HepG2 (cell line): ENCODE results near the gene YBX2. TPM values are rescaled to one million over a fixed set of nuclear protein-coding genes. Genes with fewer than 3 reads are reported as not detected.
A peak's percentile ranks its signal among the peaks of the same experiment; 100 is the strongest.

Source experiments
- ATAC-seq: fragments of 200-7000 bp; cut with Tn5 transposase; 3 replicates; pipeline ENCODE4 v1.9.1; 2020; ENCODE audit warnings: mild to moderate bottlenecking, moderate library complexity
- BruUV-seq: library from RNA; stranded (reverse); fragments of 400-500 nt; replicated peaks from 2 replicates; lab custom pipeline; 2021; lab: Mats Ljungman, UMichigan
- CTCF ChIA-PET: fragments of 300-600 bp; formaldehyde crosslinking; extraction: SDS; loops from one replicate; lab custom pipeline; 2021; ENCODE audit warnings: low total read pairs, inconsistent platforms, low intra/inter-chr PET ratio; lab: Yijun Ruan, JAX
- POLR2A ChIA-PET: fragments of 350-600 bp; sonication (Branson Sonifier 250); formaldehyde crosslinking; loops from one replicate; lab custom pipeline; 2020; ENCODE audit warnings: antibody characterized with exemption, inconsistent platforms; lab: Yijun Ruan, JAX
- DNase-seq: peaks from one replicate; pipeline ENCODE4 v3.0.0-alpha.2; 2015; ENCODE audit warnings: low spot score
- FAIRE-seq: peaks from 3 replicates; lab custom pipeline; 2011; peaks lifted over from hg19 to GRCh38; lab: Jason Lieb, UNC
- H2AFZ ChIP-seq: one replicate; pipeline ENCODE4 v1.6.1; 2011; ENCODE audit warnings: low read length, inconsistent platforms
- H3K27ac ChIP-seq: fragments of 300-600 bp; 3 replicates; pipeline ENCODE4 v1.8.0; 2011; ENCODE audit warnings: mixed run types, mild to moderate bottlenecking, mixed read lengths, low read length, inconsistent platforms; ENCODE audit not compliant: insufficient read depth; ENCODE audit errors: extremely low read length
- H3K27me3 ChIP-seq, 2 experiments: fragments of 200-600 bp in 1 of 2; 2 replicates in 1 of 2; 3 replicates in 1 of 2; pipeline versions ENCODE4 v1.6.0 to v1.8.0; 2011; ENCODE audit warnings: low read length in 2 of 2, mild to moderate bottlenecking in 2 of 2, moderate library complexity in 2 of 2, inconsistent platforms in 1 of 2; ENCODE audit not compliant: insufficient read depth in 2 of 2, control insufficient read depth in 1 of 2
- H3K36me3 ChIP-seq, 2 experiments: fragments of 200-600 bp in 1 of 2; replicated peaks in 1 of 2; 2 replicates in 1 of 2; 3 replicates in 1 of 2; pipeline versions ENCODE4 v1.5.1 to v1.8.0; 2011; ENCODE audit warnings: low read length in 2 of 2, inconsistent platforms in 1 of 2; ENCODE audit not compliant: insufficient read depth in 2 of 2, control insufficient read depth in 1 of 2
- H3K4me1 ChIP-seq: 2 replicates; pipeline ENCODE4 v1.5.1; 2012; ENCODE audit warnings: low read length, inconsistent platforms; ENCODE audit not compliant: insufficient read depth
- H3K4me2 ChIP-seq: 2 replicates; pipeline ENCODE4 v1.6.0; 2011; ENCODE audit warnings: low read depth, low read length, inconsistent platforms
- H3K4me3 ChIP-seq, 3 experiments: fragments of 200-600 bp in 1 of 3; sonication (generic), shearing (Covaris generic) in 1 of 3; replicated peaks in 1 of 3; 2 replicates each; pipeline ENCODE4 v1.5.1; 2011 to 2016; ENCODE audit warnings: low read length in 3 of 3, inconsistent platforms in 2 of 3, low read depth in 2 of 3, mild to moderate bottlenecking in 2 of 3, control low read depth in 1 of 3, mixed read lengths in 1 of 3; ENCODE audit not compliant: insufficient read depth in 1 of 3
- H3K79me2 ChIP-seq: one replicate; pipeline ENCODE4 v1.6.1; 2011; ENCODE audit warnings: low read length, inconsistent platforms; ENCODE audit not compliant: insufficient read depth
- H3K9ac ChIP-seq: 2 replicates; pipeline ENCODE4 v1.6.0; 2011; ENCODE audit warnings: mild to moderate bottlenecking, low read depth, low read length, inconsistent platforms; ENCODE audit not compliant: insufficient read depth
- H3K9me3 ChIP-seq: 2 replicates; pipeline ENCODE4 v1.5.1; 2012; ENCODE audit warnings: mild to moderate bottlenecking, low read length
- H4K20me1 ChIP-seq: 2 replicates; pipeline ENCODE4 v1.6.0; 2011; ENCODE audit warnings: inconsistent platforms, mild to moderate bottlenecking, low read length, moderate library complexity; ENCODE audit not compliant: insufficient read depth
- ATF1 ChIP-seq: IDR thresholded peaks from 2 replicates; pipeline ENCODE4 v1.6.1; 2016; ENCODE audit warnings: mild to moderate bottlenecking, control low read depth
- CEBPB ChIP-seq: IDR thresholded peaks from 2 replicates; pipeline ENCODE4 v1.6.1; 2011; ENCODE audit warnings: low read depth, low read length, improper control_type of control experiment, borderline replicate concordance
- FOXA1 ChIP-seq, 2 experiments: fragments of 450-650 bp in 1 of 2; sonication (generic) in 1 of 2; formaldehyde crosslinking in 1 of 2; IDR thresholded peaks; 2 replicates each; pipeline versions ENCODE4 v1.4.0 to v1.6.1; 2016 to 2020; ENCODE audit warnings: missing genetic modification reagents in 1 of 2
- FOXA3 ChIP-seq: IDR thresholded peaks from 2 replicates; pipeline ENCODE4 v1.6.1; 2016; ENCODE audit warnings: missing genetic modification reagents, missing compliant biosample characterization
- GZF1 ChIP-seq: sonication (generic); formaldehyde crosslinking; IDR thresholded peaks from 2 replicates; pipeline ENCODE4 v1.5.1; 2020; ENCODE audit warnings: mild to moderate bottlenecking, missing genetic modification reagents
- HIVEP1 ChIP-seq: sonication (generic); formaldehyde crosslinking; IDR thresholded peaks from 2 replicates; pipeline ENCODE4 v1.4.0; 2020; ENCODE audit warnings: mild to moderate bottlenecking, missing genetic modification reagents
- KLF16 ChIP-seq, 2 experiments: sonication (generic) in 1 of 2; formaldehyde crosslinking in 1 of 2; IDR thresholded peaks; 2 replicates each; pipeline versions ENCODE4 v1.6.1 to v1.8.0; 2016 to 2023; ENCODE audit warnings: missing genetic modification reagents in 2 of 2, missing compliant biosample characterization in 1 of 2
- SIX1 ChIP-seq: sonication (generic); formaldehyde crosslinking; IDR thresholded peaks from 2 replicates; pipeline ENCODE4 v1.4.0; 2020; ENCODE audit warnings: missing genetic modification reagents, borderline replicate concordance
- ZBTB7B ChIP-seq: sonication (generic); formaldehyde crosslinking; IDR thresholded peaks from 2 replicates; pipeline ENCODE4 v1.4.0; 2020; ENCODE audit warnings: missing genetic modification reagents
- ZMYM3 ChIP-seq: sonication (generic); formaldehyde crosslinking; IDR thresholded peaks from 2 replicates; pipeline ENCODE4 v1.5.1; 2020; ENCODE audit warnings: mild to moderate bottlenecking, missing genetic modification reagents
- ZNF850 ChIP-seq: sonication (generic); formaldehyde crosslinking; conservative IDR thresholded peaks from 2 replicates; pipeline ENCODE4 v1.9.0; 2021; ENCODE audit warnings: mild to moderate bottlenecking, missing genetic modification reagents
- WGBS: methylation state at CpG from one replicate; pipeline ENCODE4 v1.1.6; 2017; ENCODE audit warnings: low lambda C conversion rate; 5-methylcytosine and 5-hydroxymethylcytosine counted together
- in situ Hi-C: cut with HindIII; loops from 2 replicates; pipeline ENCODE4 v1.10.0; 2017; ENCODE audit warnings: low pct_unique_long_range_greater_than_20kb; ENCODE audit not compliant: extremely low pct_ligation_motif_present
- intact Hi-C: fragments of 100-400 bp; cut with micrococcal nuclease; formaldehyde crosslinking; loops from one replicate; pipeline ENCODE4 v1.10.0; 2022; ENCODE audit not compliant: unreplicated experiment
- polyA plus RNA-seq, 8 experiments: library from polyadenylated mRNA; depleted of rRNA in 3 of 8; stranded (reverse) in 7 of 8; unstranded in 1 of 8; fragments of >200 nt; fragmentation: Illumina TruSeq in 4 of 8; extraction: Trizol in 4 of 8; gene quantifications; 2 replicates each; pipeline versions ENCODE4 v1.2.1 to v1.2.3, GENCODE V29; 2011 to 2016; ENCODE audit warnings: low read depth in 4 of 8, missing spikeins in 1 of 8, mixed read lengths in 1 of 8; ENCODE audit not compliant: insufficient read depth in 1 of 8
- total RNA-seq, 5 experiments: library from RNA; depleted of rRNA; stranded (reverse); fragments of >200 nt; fragmentation: Illumina TruSeq; extraction: Trizol; gene quantifications; 2 replicates each; pipeline ENCODE4 v1.2.3, GENCODE V29; 2016; ENCODE audit warnings: low read depth in 1 of 5
- TF ChIP-seq, protein P1 (sequence below): fragments of 450-650 bp; IDR thresholded peaks from 2 replicates; pipeline ENCODE4 v1.6.1; 2016
- TF ChIP-seq, protein P2 (sequence below): sonication (generic); formaldehyde crosslinking; IDR thresholded peaks from 2 replicates; pipeline ENCODE4 v1.5.0; 2020; ENCODE audit warnings: missing genetic modification reagents
- TF ChIP-seq, protein P3 (sequence below): sonication (generic); formaldehyde crosslinking; IDR thresholded peaks from 2 replicates; pipeline ENCODE4 v1.8.0; 2022; ENCODE audit warnings: mild to moderate bottlenecking, missing genetic modification reagents, moderate library complexity
- TF ChIP-seq, protein P4 (sequence below): sonication (generic); formaldehyde crosslinking; IDR thresholded peaks from 2 replicates; pipeline ENCODE4 v1.8.0; 2022; ENCODE audit warnings: mild to moderate bottlenecking, missing genetic modification reagents, borderline replicate concordance
- TF ChIP-seq, protein P5 (sequence below): sonication (generic); formaldehyde crosslinking; IDR thresholded peaks from 2 replicates; pipeline ENCODE4 v1.4.0; 2020; ENCODE audit warnings: missing genetic modification reagents
- TF ChIP-seq, protein P6 (sequence below): sonication (generic); formaldehyde crosslinking; IDR thresholded peaks from 2 replicates; pipeline ENCODE4 v1.5.1; 2020; ENCODE audit warnings: mild to moderate bottlenecking, moderate library complexity, missing genetic modification reagents

Gene YBX2
- total and polyA plus RNA-seq, 2 of the 13 experiments (the other 11 are each of a cell fraction or from before 2014, with no cell fraction given) = 0.12 to 0.22 TPM

DNA sequence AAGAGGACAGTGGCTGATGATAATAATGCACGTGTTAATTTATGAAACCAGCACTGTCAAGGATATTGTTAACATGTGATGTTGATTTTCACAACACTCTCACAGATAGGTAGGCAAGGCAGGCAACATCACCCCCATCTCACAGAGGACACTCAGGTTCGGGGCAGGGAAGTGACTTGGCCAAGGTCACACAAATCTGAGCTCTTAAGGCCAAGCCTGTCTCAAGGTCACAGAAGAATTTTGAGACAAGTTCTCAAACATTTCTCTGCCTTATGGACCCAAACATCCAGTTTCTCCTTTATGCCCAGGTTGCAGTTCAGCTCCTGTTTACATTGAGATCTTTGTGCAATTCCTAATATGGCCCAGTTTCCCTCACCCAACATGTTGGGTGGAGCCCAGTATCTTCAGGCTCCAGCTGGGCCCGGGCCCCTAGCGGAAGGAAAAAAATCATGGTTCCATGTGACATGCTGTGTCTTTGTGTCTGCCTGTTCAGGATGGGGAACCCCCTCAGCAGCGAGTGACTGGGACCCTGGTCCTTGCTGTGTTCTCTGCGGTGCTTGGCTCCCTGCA is 11.6 kb downstream of the YBX2 start:
- Histone ChIP-seq H3K4me3 (peak overlapping the region; percentile 66 to 87 (median 85)), H3K9me3 (no peaks in the 10 kb centered on the region), H4K20me1 (no peaks in the 10 kb centered on the region), H3K9ac (peak overlapping the region; percentile 80), H2AFZ (no peak overlapping the region), H3K27me3 (no peaks in the 10 kb centered on the region), H3K4me2 (peak overlapping the region; percentile 95), H3K4me1 (peaks cover 38% of the 10 kb centered on the region), H3K27ac (peak overlapping the region; percentile 71), H3K79me2 (no peaks in the 10 kb centered on the region), H3K36me3 (peaks cover 8 to 9% of the 10 kb centered on the region in 2 experiments; a peak in 4 of 5 replicates)
- intact Hi-C loops = loop anchor here (5.0 kb wide), 1 partner anchor 41 kb away; the partner anchor contains the start of gene GABARAP
- FAIRE-seq = peak; percentile 47
- no TSS peak for BruUV-seq
- in situ Hi-C loops = loop anchor here (10.0 kb wide), 1 partner anchor 238 kb away; the partner anchor contains the start of gene SLC16A11
- ChIA-PET POLR2A (interaction anchor here (1.0 to 3.9 kb wide), 14 partner anchors 10 to 274 kb away, joined by 3 to 35 read pairs (median 12); partner anchors contain the start of genes ACADVL, CTDNEP1, DLG4 and ELP5), CTCF (no interaction called here)
- DNase-seq = peak; percentile 56
- 43% methylated on average over 5 of the region's 6 CpGs for WGBS
- ATAC-seq = peak; percentile 12
- TF ChIP-seq, protein P1, sequence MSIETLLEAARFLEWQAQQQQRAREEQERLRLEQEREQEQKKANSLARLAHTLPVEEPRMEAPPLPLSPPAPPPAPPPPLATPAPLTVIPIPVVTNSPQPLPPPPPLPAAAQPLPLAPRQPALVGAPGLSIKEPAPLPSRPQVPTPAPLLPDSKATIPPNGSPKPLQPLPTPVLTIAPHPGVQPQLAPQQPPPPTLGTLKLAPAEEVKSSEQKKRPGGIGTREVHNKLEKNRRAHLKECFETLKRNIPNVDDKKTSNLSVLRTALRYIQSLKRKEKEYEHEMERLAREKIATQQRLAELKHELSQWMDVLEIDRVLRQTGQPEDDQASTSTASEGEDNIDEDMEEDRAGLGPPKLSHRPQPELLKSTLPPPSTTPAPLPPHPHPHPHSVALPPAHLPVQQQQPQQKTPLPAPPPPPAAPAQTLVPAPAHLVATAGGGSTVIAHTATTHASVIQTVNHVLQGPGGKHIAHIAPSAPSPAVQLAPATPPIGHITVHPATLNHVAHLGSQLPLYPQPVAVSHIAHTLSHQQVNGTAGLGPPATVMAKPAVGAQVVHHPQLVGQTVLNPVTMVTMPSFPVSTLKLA = peak; percentile 39
- peak; percentile 39; the same call in 1 of the 2 replicates for TF ChIP-seq CEBPB
- TF ChIP-seq HIVEP1 = no peak
- TF ChIP-seq GZF1 (CRISPR knock-in tag) = no peak
- no peak for TF ChIP-seq KLF16 (CRISPR knock-in tag; IDR thresholded peaks at IDR 0.05)
- no peak for TF ChIP-seq ATF1 (CRISPR knock-in tag)
- TF ChIP-seq, protein P2, sequence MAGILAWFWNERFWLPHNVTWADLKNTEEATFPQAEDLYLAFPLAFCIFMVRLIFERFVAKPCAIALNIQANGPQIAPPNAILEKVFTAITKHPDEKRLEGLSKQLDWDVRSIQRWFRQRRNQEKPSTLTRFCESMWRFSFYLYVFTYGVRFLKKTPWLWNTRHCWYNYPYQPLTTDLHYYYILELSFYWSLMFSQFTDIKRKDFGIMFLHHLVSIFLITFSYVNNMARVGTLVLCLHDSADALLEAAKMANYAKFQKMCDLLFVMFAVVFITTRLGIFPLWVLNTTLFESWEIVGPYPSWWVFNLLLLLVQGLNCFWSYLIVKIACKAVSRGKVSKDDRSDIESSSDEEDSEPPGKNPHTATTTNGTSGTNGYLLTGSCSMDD (CRISPR knock-in tag) = no peak
- no peak for TF ChIP-seq SIX1 (CRISPR knock-in tag)
- TF ChIP-seq, protein P3, sequence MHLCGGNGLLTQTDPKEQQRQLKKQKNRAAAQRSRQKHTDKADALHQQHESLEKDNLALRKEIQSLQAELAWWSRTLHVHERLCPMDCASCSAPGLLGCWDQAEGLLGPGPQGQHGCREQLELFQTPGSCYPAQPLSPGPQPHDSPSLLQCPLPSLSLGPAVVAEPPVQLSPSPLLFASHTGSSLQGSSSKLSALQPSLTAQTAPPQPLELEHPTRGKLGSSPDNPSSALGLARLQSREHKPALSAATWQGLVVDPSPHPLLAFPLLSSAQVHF (CRISPR knock-in tag) = no peak
- TF ChIP-seq, protein P4, sequence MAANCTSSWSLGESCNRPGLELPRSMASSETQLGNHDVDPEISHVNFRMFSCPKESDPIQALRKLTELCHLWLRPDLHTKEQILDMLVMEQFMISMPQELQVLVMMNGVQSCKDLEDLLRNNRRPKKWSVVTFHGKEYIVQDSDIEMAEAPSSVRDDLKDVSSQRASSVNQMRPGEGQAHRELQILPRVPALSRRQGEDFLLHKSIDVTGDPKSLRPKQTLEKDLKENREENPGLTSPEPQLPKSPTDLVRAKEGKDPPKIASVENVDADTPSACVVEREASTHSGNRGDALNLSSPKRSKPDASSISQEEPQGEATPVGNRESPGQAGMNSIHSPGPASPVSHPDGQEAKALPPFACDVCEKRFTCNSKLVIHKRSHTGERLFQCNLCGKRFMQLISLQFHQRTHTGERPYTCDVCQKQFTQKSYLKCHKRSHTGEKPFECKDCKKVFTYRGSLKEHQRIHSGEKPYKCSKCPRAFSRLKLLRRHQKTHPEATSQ (CRISPR knock-in tag) = no peak
- 0 out of 2 replicates have a peak, but pooled peaks have one; percentile 3 for TF ChIP-seq ZBTB7B (CRISPR knock-in tag)
- TF ChIP-seq, protein P5, sequence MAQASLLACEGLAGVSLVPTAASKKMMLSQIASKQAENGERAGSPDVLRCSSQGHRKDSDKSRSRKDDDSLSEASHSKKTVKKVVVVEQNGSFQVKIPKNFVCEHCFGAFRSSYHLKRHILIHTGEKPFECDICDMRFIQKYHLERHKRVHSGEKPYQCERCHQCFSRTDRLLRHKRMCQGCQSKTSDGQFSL (CRISPR knock-in tag) = 0 out of 2 replicates have a peak, but pooled peaks have one; percentile 9
- TF ChIP-seq, protein P6, sequence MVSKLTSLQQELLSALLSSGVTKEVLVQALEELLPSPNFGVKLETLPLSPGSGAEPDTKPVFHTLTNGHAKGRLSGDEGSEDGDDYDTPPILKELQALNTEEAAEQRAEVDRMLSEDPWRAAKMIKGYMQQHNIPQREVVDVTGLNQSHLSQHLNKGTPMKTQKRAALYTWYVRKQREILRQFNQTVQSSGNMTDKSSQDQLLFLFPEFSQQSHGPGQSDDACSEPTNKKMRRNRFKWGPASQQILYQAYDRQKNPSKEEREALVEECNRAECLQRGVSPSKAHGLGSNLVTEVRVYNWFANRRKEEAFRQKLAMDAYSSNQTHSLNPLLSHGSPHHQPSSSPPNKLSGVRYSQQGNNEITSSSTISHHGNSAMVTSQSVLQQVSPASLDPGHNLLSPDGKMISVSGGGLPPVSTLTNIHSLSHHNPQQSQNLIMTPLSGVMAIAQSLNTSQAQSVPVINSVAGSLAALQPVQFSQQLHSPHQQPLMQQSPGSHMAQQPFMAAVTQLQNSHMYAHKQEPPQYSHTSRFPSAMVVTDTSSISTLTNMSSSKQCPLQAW (CRISPR knock-in tag) = 0 out of 2 replicates have a peak, but pooled peaks have one; percentile 1
- peak; percentile 66; the same call in 1 of the 2 replicates for TF ChIP-seq ZMYM3 (CRISPR knock-in tag)
- TF ChIP-seq ZNF850 = no peak
- peak; percentile 65 for TF ChIP-seq FOXA3 (CRISPR knock-in tag)
- TF ChIP-seq FOXA1 (IDR thresholded peaks at IDR 0.05) = no peak
- peak; percentile 82 for TF ChIP-seq FOXA1 (CRISPR knock-in tag; IDR thresholded peaks at IDR 0.05)
